ENCODE results near the gene CNTNAP2.

Gene CNTNAP2

GRCh38 chr7:147170341-147171012 lies 1053.9 kb downstream of the CNTNAP2 start:
- H3K4me3 Mint-ChIP-seq, result no peak overlapping the region
- H3K27me3 Mint-ChIP-seq (ENCODE audit: low read depth), result no peaks in the 10 kb centered on the region
- DNase-seq (ENCODE audit: low spot score), result no peak
- no peaks in the 10 kb centered on the region for H3K4me1 Mint-ChIP-seq (ENCODE audit: low read depth)
- H3K36me3 Mint-ChIP-seq (ENCODE audit: low read depth), result no peaks in the 10 kb centered on the region
- peaks cover 14% of the 10 kb centered on the region for H3K9me3 Mint-ChIP-seq
- H3K27ac Mint-ChIP-seq, result no peak overlapping the region

GRCh38 chr7:147171013-147171391 lies 1054.4 kb downstream of the CNTNAP2 start:
- Mint-ChIP-seq H3K36me3 (ENCODE audit: low read depth) (no peaks in the 10 kb centered on the region), H3K4me3 (no peak overlapping the region), H3K9me3 (peaks cover 12% of the 10 kb centered on the region), H3K4me1 (ENCODE audit: low read depth) (no peaks in the 10 kb centered on the region), H3K27ac (no peak overlapping the region), H3K27me3 (ENCODE audit: low read depth) (no peaks in the 10 kb centered on the region)
- DNase-seq (ENCODE audit: low spot score), result no peak

- Mint-ChIP-seq H3K9me3 (no peaks in the 10 kb centered on the region), H3K36me3 (ENCODE audit: low read depth) (no peaks in the 10 kb centered on the region), H3K27ac (no peak overlapping the region), H3K4me1 (ENCODE audit: low read depth) (no peaks in the 10 kb centered on the region), H3K4me3 (no peak overlapping the region), H3K27me3 (ENCODE audit: low read depth) (no peaks in the 10 kb centered on the region)
- no peak for DNase-seq (ENCODE audit: low spot score)
These were observed 1057.3 kb downstream of the CNTNAP2 start for GRCh38 chr7:147173883-147174282.

DNA sequence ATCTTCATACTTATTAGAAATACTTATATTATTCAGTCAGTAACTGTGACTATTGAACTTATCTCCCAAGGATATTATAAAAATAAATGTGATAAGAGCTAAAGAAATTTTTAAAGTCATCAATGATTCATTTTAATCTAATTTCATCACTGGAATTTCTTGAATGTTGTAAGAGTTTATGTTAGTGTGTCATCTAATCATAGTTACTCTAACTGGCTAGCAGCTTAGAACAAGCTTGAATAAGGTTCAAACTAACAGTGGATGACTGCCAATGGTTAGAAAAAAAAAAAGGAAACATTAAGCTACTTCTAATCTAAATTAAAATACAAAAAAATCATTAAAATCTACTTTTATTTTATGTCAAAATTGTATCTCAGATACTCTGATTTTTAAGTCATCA lies 1066.3 kb downstream of the CNTNAP2 start:
- Mint-ChIP-seq H3K9me3 (peaks cover 15% of the 10 kb centered on the region), H3K36me3 (ENCODE audit: low read depth) (no peaks in the 10 kb centered on the region), H3K4me3 (no peak overlapping the region), H3K27ac (no peak overlapping the region), H3K4me1 (ENCODE audit: low read depth) (no peaks in the 10 kb centered on the region), H3K27me3 (ENCODE audit: low read depth) (no peaks in the 10 kb centered on the region)
- no peak for DNase-seq (ENCODE audit: low spot score)

- Mint-ChIP-seq H3K36me3 (ENCODE audit: low read depth) (no peaks in the 10 kb centered on the region), H3K27me3 (ENCODE audit: low read depth) (no peaks in the 10 kb centered on the region)
These were observed 1066.7 kb downstream of the CNTNAP2 start for GRCh38 chr7:147183276-147183675.

DNA sequence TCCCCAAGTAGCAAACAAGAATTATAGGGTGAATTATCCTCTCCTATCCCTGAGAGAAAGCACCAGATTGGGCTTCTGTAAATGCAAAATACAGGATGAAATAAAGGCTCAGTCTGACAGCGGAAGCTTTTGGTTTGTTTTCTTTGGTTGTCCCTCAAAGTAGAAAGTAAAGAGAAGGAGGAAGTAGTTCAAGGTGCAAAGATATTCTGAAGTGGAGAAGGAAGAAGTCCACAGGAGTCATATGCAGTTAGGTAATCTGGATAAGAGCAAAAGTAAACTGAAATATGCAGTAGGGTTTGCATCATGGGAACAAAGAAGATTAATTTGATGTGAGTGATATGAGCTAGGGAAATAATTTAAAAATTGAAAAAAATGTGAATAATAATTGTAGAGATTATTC lies 1071.9 kb downstream of the CNTNAP2 start:
- Mint-ChIP-seq H3K4me3 (no peak overlapping the region), H3K4me1 (ENCODE audit: low read depth) (no peaks in the 10 kb centered on the region), H3K36me3 (ENCODE audit: low read depth) (no peaks in the 10 kb centered on the region), H3K27me3 (ENCODE audit: low read depth) (no peaks in the 10 kb centered on the region), H3K9me3 (peaks cover 42% of the 10 kb centered on the region), H3K27ac (no peak overlapping the region)
- no peak for DNase-seq (ENCODE audit: low spot score)

More at GRCh38 chr7:147183276-147183675, 1066.7 kb downstream of the CNTNAP2 start:
- no peak overlapping the region for H3K27ac Mint-ChIP-seq
- no peaks in the 10 kb centered on the region for H3K4me1 Mint-ChIP-seq (ENCODE audit: low read depth)
- no peak overlapping the region for H3K4me3 Mint-ChIP-seq
- no peak for DNase-seq (ENCODE audit: low spot score)
- H3K9me3 Mint-ChIP-seq, result peaks cover 18% of the 10 kb centered on the region

DNA sequence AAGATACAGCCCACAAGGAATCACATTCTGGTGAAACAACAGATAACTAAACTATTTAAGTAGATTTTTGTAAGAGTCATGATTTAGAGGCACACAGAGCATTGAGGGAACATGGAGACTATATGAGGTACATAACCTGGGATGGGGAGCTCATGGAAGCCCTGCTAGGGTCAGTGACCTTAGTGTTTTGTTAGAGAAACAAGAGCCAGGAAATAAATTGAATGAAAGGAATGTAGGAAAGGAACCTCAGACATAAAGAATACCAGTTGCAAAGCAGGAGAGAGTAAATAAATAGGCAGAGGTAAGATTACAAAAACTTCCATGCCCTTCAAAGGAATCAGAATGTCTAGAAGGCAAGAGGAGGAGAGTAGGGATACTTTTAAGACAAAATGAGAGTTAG lies 1076.9 kb downstream of the CNTNAP2 start:
- no peak overlapping the region for H3K4me3 Mint-ChIP-seq
- H3K27ac Mint-ChIP-seq, result no peak overlapping the region
- H3K27me3 Mint-ChIP-seq (ENCODE audit: low read depth), result no peaks in the 10 kb centered on the region
- no peak for DNase-seq (ENCODE audit: low spot score)
- no peaks in the 10 kb centered on the region for H3K4me1 Mint-ChIP-seq (ENCODE audit: low read depth)
- no peaks in the 10 kb centered on the region for H3K36me3 Mint-ChIP-seq (ENCODE audit: low read depth)
- H3K9me3 Mint-ChIP-seq, result peaks cover 41% of the 10 kb centered on the region

- no peaks in the 10 kb centered on the region for H3K27me3 Mint-ChIP-seq (ENCODE audit: low read depth)
- peaks cover 36% of the 10 kb centered on the region for H3K9me3 Mint-ChIP-seq
- no peaks in the 10 kb centered on the region for H3K36me3 Mint-ChIP-seq (ENCODE audit: low read depth)
- no peak overlapping the region for H3K27ac Mint-ChIP-seq
- no peaks in the 10 kb centered on the region for H3K4me1 Mint-ChIP-seq (ENCODE audit: low read depth)
- DNase-seq (ENCODE audit: low spot score), result no peak
- H3K4me3 Mint-ChIP-seq, result no peak overlapping the region
These were observed 1079.9 kb downstream of the CNTNAP2 start for GRCh38 chr7:147196481-147196880.

DNA sequence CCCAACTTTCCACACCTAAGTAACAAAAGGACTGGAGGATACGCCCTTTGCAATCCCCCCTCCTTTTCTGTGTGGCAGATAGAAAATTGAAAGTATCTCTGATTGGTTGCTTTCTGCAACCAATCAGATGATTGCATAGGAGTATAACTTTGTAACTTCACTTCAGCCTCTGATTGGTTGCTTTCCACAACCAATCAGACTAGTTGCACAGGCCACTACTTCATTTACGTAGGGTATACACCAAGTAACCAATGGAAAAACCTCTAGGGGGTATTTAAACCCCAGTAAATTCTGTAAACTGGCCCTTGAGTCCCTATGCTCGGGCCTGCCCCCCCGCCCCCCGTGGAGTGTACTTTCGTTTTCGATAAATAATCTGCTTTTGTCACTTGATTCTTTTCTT lies 1080.4 kb downstream of the CNTNAP2 start:
- no peaks in the 10 kb centered on the region for H3K27me3 Mint-ChIP-seq (ENCODE audit: low read depth)
- H3K36me3 Mint-ChIP-seq (ENCODE audit: low read depth), result no peaks in the 10 kb centered on the region
- no peak for DNase-seq (ENCODE audit: low spot score)
- H3K27ac Mint-ChIP-seq, result no peak overlapping the region
- peaks cover 33% of the 10 kb centered on the region for H3K9me3 Mint-ChIP-seq
- H3K4me1 Mint-ChIP-seq (ENCODE audit: low read depth), result no peaks in the 10 kb centered on the region
- no peak overlapping the region for H3K4me3 Mint-ChIP-seq

DNA sequence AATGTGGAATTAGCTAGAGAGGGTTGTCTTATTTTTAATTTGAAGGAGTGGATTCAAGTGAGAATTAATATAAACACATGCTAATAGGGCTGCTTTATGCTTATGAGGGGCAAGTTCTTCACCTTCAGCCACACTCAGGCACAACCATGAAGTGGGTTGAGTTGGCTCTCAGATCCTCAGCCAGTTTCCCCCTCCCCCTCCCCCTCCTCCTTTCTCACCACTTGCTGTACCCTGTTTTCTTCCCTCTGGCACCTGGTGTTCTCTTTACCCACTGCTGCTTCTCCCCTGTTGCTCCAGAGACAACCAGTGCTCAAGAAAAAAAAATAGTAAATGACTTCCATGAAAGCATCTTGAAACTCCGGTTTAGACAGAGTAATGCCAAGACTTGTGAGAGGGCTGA lies 1083.3 kb downstream of the CNTNAP2 start:
- Mint-ChIP-seq H3K4me3 (no peak overlapping the region), H3K9me3 (peaks cover 17% of the 10 kb centered on the region), H3K27ac (no peak overlapping the region), H3K4me1 (ENCODE audit: low read depth) (no peaks in the 10 kb centered on the region), H3K27me3 (ENCODE audit: low read depth) (no peaks in the 10 kb centered on the region), H3K36me3 (ENCODE audit: low read depth) (no peaks in the 10 kb centered on the region)
- no peak for DNase-seq (ENCODE audit: low spot score)

DNA sequence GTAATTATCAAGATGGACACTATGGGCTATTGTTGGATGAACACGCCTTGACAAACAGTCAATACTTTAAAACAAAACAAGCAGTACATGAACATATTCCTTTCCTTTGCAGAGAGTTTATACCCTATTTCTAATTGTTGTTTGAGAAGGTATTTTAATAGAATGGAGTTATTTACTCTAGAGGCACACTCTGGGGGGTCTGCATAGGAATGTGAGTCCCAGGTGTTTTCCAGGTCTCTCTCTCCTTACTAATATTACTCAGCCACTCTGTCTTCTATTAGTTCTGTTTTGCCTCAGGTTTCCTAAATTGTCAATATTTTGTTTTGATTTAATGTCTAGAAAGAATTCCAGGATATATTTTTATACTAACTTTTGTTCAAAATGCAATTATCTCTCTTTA lies 1091.4 kb downstream of the CNTNAP2 start:
- no peak for DNase-seq (ENCODE audit: low spot score)
- no peaks in the 10 kb centered on the region for H3K4me1 Mint-ChIP-seq (ENCODE audit: low read depth)
- no peaks in the 10 kb centered on the region for H3K36me3 Mint-ChIP-seq (ENCODE audit: low read depth)
- H3K9me3 Mint-ChIP-seq, result peaks cover 9% of the 10 kb centered on the region
- H3K27me3 Mint-ChIP-seq (ENCODE audit: low read depth), result no peaks in the 10 kb centered on the region
- H3K4me3 Mint-ChIP-seq, result no peak overlapping the region
- no peak overlapping the region for H3K27ac Mint-ChIP-seq

DNA sequence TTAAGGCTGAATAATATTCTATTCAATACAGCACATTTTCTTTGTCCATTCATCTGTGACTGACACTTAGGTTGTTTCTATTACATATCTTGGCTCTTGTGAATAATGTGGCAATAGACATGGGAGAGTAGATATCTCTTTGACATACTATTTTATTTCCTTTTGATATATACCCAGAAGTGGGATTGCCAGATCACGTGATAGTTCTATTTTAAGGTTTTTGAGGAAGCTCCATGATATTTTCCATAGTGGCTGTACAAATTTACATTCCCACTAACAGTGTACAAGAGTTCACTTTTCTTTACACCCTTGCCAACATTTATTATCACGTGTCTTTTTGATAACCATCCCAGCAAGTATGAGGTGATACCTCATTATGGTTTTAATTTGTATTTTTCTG lies 1114.7 kb downstream of the CNTNAP2 start:
- peaks cover 45% of the 10 kb centered on the region for H3K9me3 Mint-ChIP-seq
- no peaks in the 10 kb centered on the region for H3K4me1 Mint-ChIP-seq (ENCODE audit: low read depth)
- H3K36me3 Mint-ChIP-seq (ENCODE audit: low read depth), result no peaks in the 10 kb centered on the region
- H3K27me3 Mint-ChIP-seq (ENCODE audit: low read depth), result no peaks in the 10 kb centered on the region
- H3K4me3 Mint-ChIP-seq, result no peak overlapping the region
- H3K27ac Mint-ChIP-seq, result no peak overlapping the region
- no peak for DNase-seq (ENCODE audit: low spot score)

- Mint-ChIP-seq H3K9me3 (peaks cover 34% of the 10 kb centered on the region), H3K27me3 (ENCODE audit: low read depth) (no peaks in the 10 kb centered on the region), H3K4me1 (ENCODE audit: low read depth) (no peaks in the 10 kb centered on the region), H3K36me3 (ENCODE audit: low read depth) (no peaks in the 10 kb centered on the region), H3K27ac (no peak overlapping the region), H3K4me3 (no peak overlapping the region)
- DNase-seq (ENCODE audit: low spot score), result no peak
These were observed 1119.2 kb downstream of the CNTNAP2 start for GRCh38 chr7:147235645-147236382.

GRCh38 chr7:147240468-147240867 lies 1123.9 kb downstream of the CNTNAP2 start:
- peaks cover 20% of the 10 kb centered on the region for H3K9me3 Mint-ChIP-seq
- H3K36me3 Mint-ChIP-seq (ENCODE audit: low read depth), result no peaks in the 10 kb centered on the region
- no peaks in the 10 kb centered on the region for H3K27me3 Mint-ChIP-seq (ENCODE audit: low read depth)
- no peak for DNase-seq (ENCODE audit: low spot score)
- H3K27ac Mint-ChIP-seq, result no peak overlapping the region
- H3K4me1 Mint-ChIP-seq (ENCODE audit: low read depth), result no peaks in the 10 kb centered on the region
- H3K4me3 Mint-ChIP-seq, result no peak overlapping the region

- Mint-ChIP-seq H3K27me3 (ENCODE audit: low read depth) (no peaks in the 10 kb centered on the region), H3K4me1 (ENCODE audit: low read depth) (no peaks in the 10 kb centered on the region), H3K27ac (no peak overlapping the region), H3K9me3 (peaks cover 8% of the 10 kb centered on the region), H3K4me3 (no peak overlapping the region), H3K36me3 (ENCODE audit: low read depth) (no peaks in the 10 kb centered on the region)
- DNase-seq (ENCODE audit: low spot score), result no peak
These were observed 1128.7 kb downstream of the CNTNAP2 start for GRCh38 chr7:147245274-147245673.
